GM10266 (cell line): ENCODE measurements around the gene GRIK3.

Source experiments
- DNase-seq: peaks from one replicate; pipeline ENCODE4 v3.0.0; 2012; ENCODE audit errors: extremely low spot score
- CTCF ChIP-seq: IDR thresholded peaks from 2 replicates; pipeline ENCODE4 v1.5.1; 2012; ENCODE audit warnings: mild to moderate bottlenecking, low read depth; ENCODE audit not compliant: control insufficient read depth, insufficient read depth; ENCODE audit errors: missing control alignments

The GRIK3 gene

GRCh38 chr1:37059346-37059745 is 25.0 kb upstream of the GRIK3 start:
- no peak for DNase-seq
- no peak for TF ChIP-seq CTCF

- TF ChIP-seq CTCF, result no peak
- DNase-seq, result no peak
These were observed 24.2 kb upstream of the GRIK3 start for GRCh38 chr1:37058424-37058988.

GRCh38 chr1:37056325-37056724 is 22.0 kb upstream of the GRIK3 start:
- no peak for DNase-seq
- TF ChIP-seq CTCF, result no peak

- no peak for DNase-seq
These were observed 21.3 kb upstream of the GRIK3 start for GRCh38 chr1:37055631-37056030.

GRCh38 chr1:37053173-37053572 is 18.9 kb upstream of the GRIK3 start:
- no peak for TF ChIP-seq CTCF
- DNase-seq, result no peak

More at GRCh38 chr1:37055631-37056030, 21.3 kb upstream of the GRIK3 start:
- no peak for TF ChIP-seq CTCF

GRCh38 chr1:37052120-37052519 is 17.8 kb upstream of the GRIK3 start:
- no peak for DNase-seq
- TF ChIP-seq CTCF, result no peak

- no peak for DNase-seq
- TF ChIP-seq CTCF, result no peak
These were observed 17.0 kb upstream of the GRIK3 start for GRCh38 chr1:37051346-37051745.
